MM.1S (cell line): Measurements from ENCODE around the gene BCL2.

ENCODE experiments used
- DNase-seq: peaks from one replicate; pipeline ENCODE4 v3.0.0-alpha.2; 2015
- H2AFZ ChIP-seq: fragments of 300-600 bp; sonication (generic); 2 replicates; pipeline ENCODE4 v1.6.0; 2016; ENCODE audit warnings: antibody characterized with exemption, low read length
- H3F3A ChIP-seq: fragments of 300-600 bp; sonication (generic); 2 replicates; pipeline ENCODE4 v1.6.1; 2016; ENCODE audit warnings: mild to moderate bottlenecking, antibody characterized with exemption, low read length, moderate library complexity, mixed read lengths; ENCODE audit not compliant: insufficient read depth
- H3K27ac ChIP-seq: fragments of 300-600 bp; sonication (generic); 2 replicates; pipeline ENCODE4 v1.5.1; 2016; ENCODE audit warnings: mild to moderate bottlenecking, low read length
- H3K27me3 ChIP-seq: fragments of 300-600 bp; sonication (generic); replicated peaks from 2 replicates; pipeline ENCODE4 v1.6.0; 2016; ENCODE audit warnings: low read length; ENCODE audit not compliant: insufficient read depth
- H3K36me3 ChIP-seq: fragments of 300-600 bp; sonication (generic); replicated peaks from 2 replicates; pipeline ENCODE4 v1.6.1; 2016; ENCODE audit warnings: mild to moderate bottlenecking, low read length, mixed read lengths; ENCODE audit not compliant: insufficient read depth
- H3K4me1 ChIP-seq: fragments of 300-600 bp; sonication (generic); 2 replicates; pipeline ENCODE4 v1.6.1; 2016; ENCODE audit warnings: low read length, mixed read lengths
- H3K4me2 ChIP-seq: fragments of 300-600 bp; sonication (generic); 2 replicates; pipeline ENCODE4 v1.6.0; 2016; ENCODE audit warnings: low read depth, low read length
- H3K4me3 ChIP-seq: fragments of 300-600 bp; sonication (generic); 2 replicates; pipeline ENCODE4 v1.5.1; 2016; ENCODE audit warnings: low read length, mixed read lengths
- H3K79me2 ChIP-seq: fragments of 300-600 bp; sonication (generic); 2 replicates; pipeline ENCODE4 v1.6.1; 2016; ENCODE audit warnings: mixed run types, low read length, mixed read lengths
- H3K9ac ChIP-seq: fragments of 300-600 bp; sonication (generic); 2 replicates; pipeline ENCODE4 v1.6.1; 2016; ENCODE audit warnings: low read length, mixed read lengths
- H3K9me2 ChIP-seq: fragments of 300-600 bp; sonication (generic); replicated peaks from 2 replicates; pipeline ENCODE4 v1.6.1; 2016; ENCODE audit warnings: mild to moderate bottlenecking, low read length, mixed read lengths; ENCODE audit not compliant: insufficient read depth
- H3K9me3 ChIP-seq: fragments of 300-600 bp; sonication (generic); replicated peaks from 2 replicates; pipeline ENCODE4 v1.6.1; 2016; ENCODE audit warnings: mild to moderate bottlenecking, low read length, mixed read lengths; ENCODE audit not compliant: insufficient read depth
- H4K20me1 ChIP-seq: fragments of 300-600 bp; sonication (generic); 2 replicates; pipeline ENCODE4 v1.6.1; 2016; ENCODE audit warnings: mild to moderate bottlenecking, low read length, moderate library complexity, mixed read lengths; ENCODE audit not compliant: insufficient read depth
- CTCF ChIP-seq: fragments of 300-600 bp; sonication (generic); IDR thresholded peaks from 2 replicates; pipeline ENCODE4 v1.5.1; 2016; ENCODE audit warnings: antibody characterized with exemption, low read length, mixed read lengths
- EZH2 ChIP-seq: fragments of 300-600 bp; sonication (generic); optimal IDR thresholded peaks from 2 replicates; pipeline ENCODE3; 2017; ENCODE audit warnings: low read depth, mild to moderate bottlenecking, antibody characterized with exemption, low read length, mixed read lengths
- EZH2phosphoT487 ChIP-seq: fragments of 300-600 bp; sonication (generic); IDR thresholded peaks from 2 replicates; pipeline ENCODE4 v1.6.1; 2018; ENCODE audit warnings: antibody characterized with exemption, low read length

Gene BCL2

GRCh38 chr18:63309422-63309821 is 10.1 kb downstream of the BCL2 start:
- Histone ChIP-seq H3K79me2 (peaks cover 98% of the 10 kb centered on the region), H3K9me3 (no peaks in the 10 kb centered on the region), H3K4me2 (no peak overlapping the region), H3K9me2 (no peaks in the 10 kb centered on the region), H3K9ac (no peak overlapping the region), H4K20me1 (0 out of 2 replicates have a peak, but pooled peaks cover 6% of the 10 kb centered on the region), H3K27me3 (no peaks in the 10 kb centered on the region), H3K27ac (no peak overlapping the region), H3K36me3 (0 out of 2 replicates have a peak, but pooled peaks cover 3% of the 10 kb centered on the region), H3K4me1 (peaks cover 12% of the 10 kb centered on the region), H3K4me3 (no peak overlapping the region), H2AFZ (no peak overlapping the region), H3F3A (no peaks in the 10 kb centered on the region)
- no peak for DNase-seq
- TF ChIP-seq EZH2 (no peak), CTCF (no peak), EZH2phosphoT487 (no peak)

GRCh38 chr18:63307551-63308200 is 11.9 kb downstream of the BCL2 start:
- no peak overlapping the region for H3K4me2 ChIP-seq
- no peaks in the 10 kb centered on the region for H3K27me3 ChIP-seq
- H3K9me2 ChIP-seq = no peaks in the 10 kb centered on the region
- no peaks in the 10 kb centered on the region for H3K4me1 ChIP-seq
- H3F3A ChIP-seq = 0 out of 2 replicates have a peak, but pooled peaks cover 3% of the 10 kb centered on the region
- TF ChIP-seq CTCF (no peak), EZH2phosphoT487 (no peak), EZH2 (no peak)
- H2AFZ ChIP-seq = no peak overlapping the region
- H3K4me3 ChIP-seq = no peak overlapping the region
- H3K9ac ChIP-seq = no peak overlapping the region
- no peaks in the 10 kb centered on the region for H3K9me3 ChIP-seq
- H4K20me1 ChIP-seq = 0 out of 2 replicates have a peak, but pooled peaks cover 6% of the 10 kb centered on the region
- H3K27ac ChIP-seq = no peak overlapping the region
- H3K79me2 ChIP-seq = peaks cover 98% of the 10 kb centered on the region
- H3K36me3 ChIP-seq = no peaks in the 10 kb centered on the region
- DNase-seq = no peak

GRCh38 chr18:63306819-63307550 is 12.6 kb downstream of the BCL2 start:
- Histone ChIP-seq H3K36me3 (no peaks in the 10 kb centered on the region), H3K9me3 (no peaks in the 10 kb centered on the region), H3F3A (0 out of 2 replicates have a peak, but pooled peaks cover 4% of the 10 kb centered on the region), H3K27me3 (no peaks in the 10 kb centered on the region), H3K4me2 (no peak overlapping the region), H2AFZ (no peak overlapping the region), H3K4me3 (no peak overlapping the region), H3K79me2 (peaks cover 98% of the 10 kb centered on the region), H3K9ac (no peak overlapping the region), H3K27ac (no peak overlapping the region), H3K9me2 (no peaks in the 10 kb centered on the region), H3K4me1 (no peaks in the 10 kb centered on the region), H4K20me1 (0 out of 2 replicates have a peak, but pooled peaks cover 6% of the 10 kb centered on the region)
- TF ChIP-seq EZH2phosphoT487 (no peak), CTCF (no peak), EZH2 (no peak)
- no peak for DNase-seq
